22Rv1 (cell line): Measurements from ENCODE around the gene BMP7.

Experiments used
- CTCF ChIP-seq: fragments of 450-650 bp; IDR thresholded peaks from 2 replicates; pipeline ENCODE4 v1.5.1; 2017; ENCODE audit warnings: mild to moderate bottlenecking
- ZFX ChIP-seq: fragments of 450-650 bp; IDR thresholded peaks from 2 replicates; pipeline ENCODE4 v1.6.1; 2017; ENCODE audit warnings: antibody characterized with exemption, borderline replicate concordance

- TF ChIP-seq CTCF: no peak
- no peak for TF ChIP-seq ZFX
These were observed 9.8 kb upstream of the BMP7 start for GRCh38 chr20:57276221-57276620.
